ENCODE data around the gene FGFR3.

GRCh38 chr4:1745165-1745564 is 47.9 kb upstream of the FGFR3 start:
- TF ChIP-seq CTCF (IDR thresholded peaks at IDR 0.05) (no peak), POLR2A (IDR thresholded peaks at IDR 0.05) (no peak)
